Measurements from ENCODE around the gene KSR2. TPM values are rescaled to one million over a fixed set of nuclear protein-coding genes. Genes with fewer than 3 reads are reported as not detected.

Gene KSR2
- total and polyA plus RNA-seq, 2 of the 13 experiments (the other 11 are each of a cell fraction or from before 2014, with no cell fraction given): 0.02 TPM; not detected in 1

DNA sequence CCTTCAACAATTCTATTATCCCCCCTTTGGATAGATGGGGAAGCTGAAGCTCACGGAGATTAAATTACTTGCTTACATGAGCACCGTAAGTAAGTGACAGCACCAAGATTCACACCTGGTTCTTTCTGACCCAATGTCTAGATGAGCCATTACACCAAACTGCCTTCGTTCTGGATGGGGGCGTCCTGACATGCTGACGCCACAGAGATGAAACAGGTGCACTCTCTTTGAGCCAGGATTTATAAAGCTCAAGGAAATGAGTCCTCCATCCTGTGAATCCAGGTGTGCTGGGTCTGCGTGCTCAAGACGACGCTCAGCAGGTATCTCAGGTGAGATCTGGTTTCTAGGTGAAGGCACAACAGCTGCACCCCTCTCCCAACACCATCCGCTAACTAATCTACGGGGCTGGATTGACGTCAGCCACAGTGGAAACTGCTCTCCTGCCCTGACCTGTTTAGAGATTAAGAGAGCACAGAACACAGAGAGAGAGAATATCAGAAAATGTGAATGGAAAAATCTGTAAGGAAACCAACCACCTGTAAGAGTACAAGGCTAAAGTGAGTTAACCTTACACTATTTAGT lies 61.6 kb downstream of the KSR2 start (continued):
- TF ChIP-seq, protein P1, sequence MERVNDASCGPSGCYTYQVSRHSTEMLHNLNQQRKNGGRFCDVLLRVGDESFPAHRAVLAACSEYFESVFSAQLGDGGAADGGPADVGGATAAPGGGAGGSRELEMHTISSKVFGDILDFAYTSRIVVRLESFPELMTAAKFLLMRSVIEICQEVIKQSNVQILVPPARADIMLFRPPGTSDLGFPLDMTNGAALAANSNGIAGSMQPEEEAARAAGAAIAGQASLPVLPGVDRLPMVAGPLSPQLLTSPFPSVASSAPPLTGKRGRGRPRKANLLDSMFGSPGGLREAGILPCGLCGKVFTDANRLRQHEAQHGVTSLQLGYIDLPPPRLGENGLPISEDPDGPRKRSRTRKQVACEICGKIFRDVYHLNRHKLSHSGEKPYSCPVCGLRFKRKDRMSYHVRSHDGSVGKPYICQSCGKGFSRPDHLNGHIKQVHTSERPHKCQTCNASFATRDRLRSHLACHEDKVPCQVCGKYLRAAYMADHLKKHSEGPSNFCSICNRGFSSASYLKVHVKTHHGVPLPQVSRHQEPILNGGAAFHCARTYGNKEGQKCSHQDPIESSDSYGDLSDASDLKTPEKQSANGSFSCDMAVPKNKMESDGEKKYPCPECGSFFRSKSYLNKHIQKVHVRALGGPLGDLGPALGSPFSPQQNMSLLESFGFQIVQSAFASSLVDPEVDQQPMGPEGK (CRISPR knock-in tag; IDR thresholded peaks at IDR 0.05): no peak
- TF ChIP-seq, protein P2, sequence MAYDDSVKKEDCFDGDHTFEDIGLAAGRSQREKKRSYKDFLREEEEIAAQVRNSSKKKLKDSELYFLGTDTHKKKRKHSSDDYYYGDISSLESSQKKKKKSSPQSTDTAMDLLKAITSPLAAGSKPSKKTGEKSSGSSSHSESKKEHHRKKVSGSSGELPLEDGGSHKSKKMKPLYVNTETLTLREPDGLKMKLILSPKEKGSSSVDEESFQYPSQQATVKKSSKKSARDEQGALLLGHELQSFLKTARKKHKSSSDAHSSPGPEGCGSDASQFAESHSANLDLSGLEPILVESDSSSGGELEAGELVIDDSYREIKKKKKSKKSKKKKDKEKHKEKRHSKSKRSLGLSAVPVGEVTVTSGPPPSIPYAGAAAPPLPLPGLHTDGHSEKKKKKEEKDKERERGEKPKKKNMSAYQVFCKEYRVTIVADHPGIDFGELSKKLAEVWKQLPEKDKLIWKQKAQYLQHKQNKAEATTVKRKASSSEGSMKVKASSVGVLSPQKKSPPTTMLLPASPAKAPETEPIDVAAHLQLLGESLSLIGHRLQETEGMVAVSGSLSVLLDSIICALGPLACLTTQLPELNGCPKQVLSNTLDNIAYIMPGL (CRISPR knock-in tag; IDR thresholded peaks at IDR 0.05; ENCODE audit: borderline replicate concordance in 1 of 2, low read depth in 1 of 2): no peak
- no peak for TF ChIP-seq MYC (CRISPR knock-in tag; IDR thresholded peaks at IDR 0.05; ENCODE audit: borderline replicate concordance)
- TF ChIP-seq ZNF251 (CRISPR knock-in tag; IDR thresholded peaks at IDR 0.05): no peak
- no peak for TF ChIP-seq NFIB (CRISPR knock-in tag; IDR thresholded peaks at IDR 0.05; ENCODE audit: borderline replicate concordance)

DNA sequence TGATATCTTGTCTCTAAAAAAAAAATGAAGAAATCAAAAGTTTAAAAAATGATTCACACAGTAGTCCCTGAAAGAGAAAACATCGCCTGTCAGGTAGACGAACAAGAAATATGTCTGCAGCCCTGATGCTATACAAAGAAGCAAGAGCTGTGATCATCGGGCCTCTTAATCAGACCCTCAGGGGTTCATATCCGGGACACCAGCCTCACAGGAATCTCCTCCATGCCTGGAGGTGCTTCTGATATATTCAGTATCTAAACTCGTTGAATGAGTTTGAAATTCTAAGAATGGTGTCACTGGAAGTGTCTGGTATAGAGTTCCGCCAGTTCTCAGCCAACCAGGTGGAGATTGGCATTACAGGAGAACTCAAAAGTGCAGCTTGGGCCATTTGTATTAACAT lies 64.7 kb downstream of the KSR2 start:
- H3K4me2 ChIP-seq (ENCODE audit: low read depth, low read length): no peak overlapping the region
- no TSS peak for BruUV-seq (replicated peaks)
- no peaks in the 10 kb centered on the region for H3K79me2 ChIP-seq (ENCODE audit: insufficient read depth, low read length)
- H3K4me3 ChIP-seq (replicated peaks in 1 of 3; ENCODE audit: insufficient read depth in 1 of 3, low read depth in 2 of 3, low read length in 3 of 3): no peak overlapping the region
- no peaks in the 10 kb centered on the region; the same call in 1 of the 2 replicates for H3K9me3 ChIP-seq (ENCODE audit: low read length)
- H3K4me1 ChIP-seq (ENCODE audit: insufficient read depth, low read length): no peaks in the 10 kb centered on the region
- FAIRE-seq (no peak), ATAC-seq (no peak), DNase-seq (ENCODE audit: low spot score) (no peak)
- ChIA-PET POLR2A (no interaction called here), CTCF (ENCODE audit: low intra/inter-chr PET ratio, low total read pairs) (no interaction called here)
- no peak overlapping the region for H2AFZ ChIP-seq (ENCODE audit: low read length)
- WGBS (ENCODE audit: low lambda C conversion rate): 16% methylated on average over 6 of the region's 6 CpGs
- no peaks in the 10 kb centered on the region for H4K20me1 ChIP-seq (ENCODE audit: insufficient read depth, low read length)
- H3K36me3 ChIP-seq (replicated peaks in 1 of 2; ENCODE audit: control insufficient read depth in 1 of 2, insufficient read depth in 2 of 2, low read length in 2 of 2): no peaks in the 10 kb centered on the region
- H3K27ac ChIP-seq (ENCODE audit: extremely low read length, insufficient read depth, low read length): no peak overlapping the region
- intact Hi-C loops (cut with micrococcal nuclease; ENCODE audit: unreplicated experiment): no loop called here
- in situ Hi-C loops (cut with HindIII; ENCODE audit: extremely low pct_ligation_motif_present, low pct_unique_long_range_greater_than_20kb): no loop called here
- no peak overlapping the region for H3K9ac ChIP-seq (ENCODE audit: insufficient read depth, low read depth, low read length)
- peaks cover 0 to 4% of the 10 kb centered on the region in 2 experiments; a peak in 1 of 5 replicates for H3K27me3 ChIP-seq (ENCODE audit: control insufficient read depth in 1 of 2, insufficient read depth in 2 of 2, low read length in 2 of 2)
- TF ChIP-seq ZNF383 (CRISPR knock-in tag; IDR thresholded peaks at IDR 0.05; ENCODE audit: borderline replicate concordance) (no peak), POLR2A (IDR thresholded peaks at IDR 0.05; ENCODE audit: insufficient read depth in 1 of 2, low read depth in 2 of 2, low read length in 2 of 2) (no peak), ETV6 (CRISPR knock-in tag; conservative IDR thresholded peaks at IDR 0.05) (no peak), ZNF781 (CRISPR knock-in tag; IDR thresholded peaks at IDR 0.05; ENCODE audit: borderline replicate concordance, not compliant biosample characterization) (no peak), ARNT (IDR thresholded peaks at IDR 0.05) (no peak), HNRNPK (IDR thresholded peaks at IDR 0.05; ENCODE audit: low read depth, low read length, poor library complexity, severe bottlenecking) (no peak), ZMAT3 (CRISPR knock-in tag; conservative IDR thresholded peaks at IDR 0.05) (no peak), ZFP90 (CRISPR knock-in tag; IDR thresholded peaks at IDR 0.05; ENCODE audit: borderline replicate concordance) (no peak), ZNF83 (CRISPR knock-in tag; IDR thresholded peaks at IDR 0.05; ENCODE audit: borderline replicate concordance) (no peak)
- TF ChIP-seq, protein P3, sequence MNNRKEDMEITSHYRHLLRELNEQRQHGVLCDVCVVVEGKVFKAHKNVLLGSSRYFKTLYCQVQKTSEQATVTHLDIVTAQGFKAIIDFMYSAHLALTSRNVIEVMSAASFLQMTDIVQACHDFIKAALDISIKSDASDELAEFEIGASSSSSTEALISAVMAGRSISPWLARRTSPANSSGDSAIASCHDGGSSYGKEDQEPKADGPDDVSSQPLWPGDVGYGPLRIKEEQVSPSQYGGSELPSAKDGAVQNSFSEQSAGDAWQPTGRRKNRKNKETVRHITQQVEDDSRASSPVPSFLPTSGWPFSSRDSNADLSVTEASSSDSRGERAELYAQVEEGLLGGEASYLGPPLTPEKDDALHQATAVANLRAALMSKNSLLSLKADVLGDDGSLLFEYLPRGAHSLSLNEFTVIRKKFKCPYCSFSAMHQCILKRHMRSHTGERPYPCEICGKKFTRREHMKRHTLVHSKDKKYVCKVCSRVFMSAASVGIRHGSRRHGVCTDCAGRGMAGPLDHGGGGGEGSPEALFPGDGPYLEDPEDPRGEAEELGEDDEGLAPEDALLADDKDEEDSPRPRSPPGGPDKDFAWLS (CRISPR knock-in tag; IDR thresholded peaks at IDR 0.05; ENCODE audit: borderline replicate concordance): no peak
- TF ChIP-seq, protein P4, sequence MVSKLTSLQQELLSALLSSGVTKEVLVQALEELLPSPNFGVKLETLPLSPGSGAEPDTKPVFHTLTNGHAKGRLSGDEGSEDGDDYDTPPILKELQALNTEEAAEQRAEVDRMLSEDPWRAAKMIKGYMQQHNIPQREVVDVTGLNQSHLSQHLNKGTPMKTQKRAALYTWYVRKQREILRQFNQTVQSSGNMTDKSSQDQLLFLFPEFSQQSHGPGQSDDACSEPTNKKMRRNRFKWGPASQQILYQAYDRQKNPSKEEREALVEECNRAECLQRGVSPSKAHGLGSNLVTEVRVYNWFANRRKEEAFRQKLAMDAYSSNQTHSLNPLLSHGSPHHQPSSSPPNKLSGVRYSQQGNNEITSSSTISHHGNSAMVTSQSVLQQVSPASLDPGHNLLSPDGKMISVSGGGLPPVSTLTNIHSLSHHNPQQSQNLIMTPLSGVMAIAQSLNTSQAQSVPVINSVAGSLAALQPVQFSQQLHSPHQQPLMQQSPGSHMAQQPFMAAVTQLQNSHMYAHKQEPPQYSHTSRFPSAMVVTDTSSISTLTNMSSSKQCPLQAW (CRISPR knock-in tag; IDR thresholded peaks at IDR 0.05): no peak

Data from HepG2 (cell line).